GM12801 (cell line): ENCODE data around the gene KIF14.

Source experiments
- CTCF ChIP-seq: IDR thresholded peaks from one replicate; pipeline ENCODE4 v1.5.1; 2011; ENCODE audit warnings: control low read depth; ENCODE audit not compliant: insufficient read length; ENCODE audit errors: extremely low read depth

KIF14 gene

GRCh38 chr1:200550367-200550766, 70.2 kb downstream of the KIF14 start:
- TF ChIP-seq CTCF: no peak

GRCh38 chr1:200547386-200547785, 73.2 kb downstream of the KIF14 start:
- TF ChIP-seq CTCF: no peak

- TF ChIP-seq CTCF: no peak
Observed at GRCh38 chr1:200546577-200546976, 74.0 kb downstream of the KIF14 start.

GRCh38 chr1:200542162-200542561, 78.4 kb downstream of the KIF14 start:
- no peak for TF ChIP-seq CTCF

GRCh38 chr1:200540281-200540680, 80.3 kb downstream of the KIF14 start:
- TF ChIP-seq CTCF: no peak

- no peak for TF ChIP-seq CTCF
Observed at GRCh38 chr1:200538179-200538578, 82.4 kb downstream of the KIF14 start.

GRCh38 chr1:200535605-200536004, 84.9 kb downstream of the KIF14 start:
- TF ChIP-seq CTCF: no peak

- TF ChIP-seq CTCF: no peak
Observed at GRCh38 chr1:200530623-200531261, 89.8 kb downstream of the KIF14 start.
